HPDE6-E6E7 (cell line): ENCODE results near the gene SIRT7.

Source experiments
- DNase-seq: peaks from one replicate; pipeline ENCODE4 v3.0.0; 2011; ENCODE audit warnings: missing footprints; ENCODE audit errors: extremely low spot score

Gene SIRT7, protein sequence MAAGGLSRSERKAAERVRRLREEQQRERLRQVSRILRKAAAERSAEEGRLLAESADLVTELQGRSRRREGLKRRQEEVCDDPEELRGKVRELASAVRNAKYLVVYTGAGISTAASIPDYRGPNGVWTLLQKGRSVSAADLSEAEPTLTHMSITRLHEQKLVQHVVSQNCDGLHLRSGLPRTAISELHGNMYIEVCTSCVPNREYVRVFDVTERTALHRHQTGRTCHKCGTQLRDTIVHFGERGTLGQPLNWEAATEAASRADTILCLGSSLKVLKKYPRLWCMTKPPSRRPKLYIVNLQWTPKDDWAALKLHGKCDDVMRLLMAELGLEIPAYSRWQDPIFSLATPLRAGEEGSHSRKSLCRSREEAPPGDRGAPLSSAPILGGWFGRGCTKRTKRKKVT

GRCh38 chr17:81917565-81918332 lies at the start of gene SIRT7:
Gene SIRT7 (minus strand): TSS chr17:81918176. CDS start chr17:81918131, 45 bp downstream.
- peak; percentile 78 for DNase-seq

DNA sequence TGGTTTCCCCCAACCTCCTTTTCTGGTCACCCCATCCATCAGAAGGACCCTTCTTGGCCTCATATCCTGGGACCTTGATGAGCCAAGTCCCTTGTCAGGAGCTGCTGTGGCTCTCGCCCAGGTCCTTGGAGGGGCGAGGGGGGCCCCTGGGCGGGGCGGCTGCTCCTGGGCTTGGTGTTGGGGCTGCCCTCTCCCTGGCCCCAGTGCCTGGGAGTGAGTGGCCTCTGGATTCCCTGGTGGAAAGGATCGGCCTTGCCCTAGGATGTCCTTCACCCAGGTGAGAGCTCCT lies 49.2 kb upstream of the SIRT7 start:
- DNase-seq: no peak

DNA sequence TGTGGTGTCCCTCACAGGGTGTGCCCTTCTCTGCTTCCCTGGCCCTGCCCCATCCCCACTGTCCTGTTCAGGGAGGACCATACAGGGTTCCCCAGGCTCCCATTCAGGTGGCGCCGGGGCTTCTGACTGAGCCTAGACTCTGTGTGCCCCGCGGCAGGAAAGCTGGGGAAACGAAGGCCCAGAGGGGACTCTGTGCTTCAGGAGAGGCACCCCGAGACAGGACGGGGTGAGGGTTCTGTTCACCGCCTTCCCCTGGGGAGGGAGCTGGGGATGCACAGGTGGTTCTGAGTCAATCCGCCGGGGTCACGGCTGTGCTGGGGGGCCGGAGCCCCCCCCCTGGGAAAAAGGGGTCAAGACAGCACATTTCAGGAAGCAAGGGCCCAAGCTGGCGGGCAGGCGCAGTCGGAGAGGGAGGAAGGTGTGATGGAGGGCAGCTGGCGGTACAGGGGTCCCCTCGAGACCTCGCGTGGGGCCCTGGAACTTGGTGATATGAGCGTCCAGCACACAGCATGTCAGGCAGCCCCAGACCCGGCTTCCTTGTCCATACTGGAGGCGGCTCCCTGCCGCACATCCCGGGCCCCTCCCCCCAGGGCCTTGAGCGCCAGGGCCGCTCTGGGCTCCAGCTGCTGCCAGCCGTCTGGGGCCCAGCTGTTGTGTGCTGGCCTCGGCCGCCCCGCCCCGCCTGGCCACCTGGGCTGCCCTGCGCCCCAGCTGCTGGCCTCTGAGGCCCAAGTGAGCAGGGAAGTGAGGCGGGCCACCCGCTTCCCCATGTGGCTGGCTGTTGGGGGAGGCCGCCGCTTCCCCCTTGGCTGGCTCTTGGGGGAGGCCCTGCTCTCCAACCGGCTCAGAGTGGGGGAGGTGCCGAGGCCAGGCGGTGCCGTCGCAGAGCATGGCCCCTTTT lies 48.6 kb upstream of the SIRT7 start:
- DNase-seq: no peak

- no peak for DNase-seq
These were observed 46.3 kb upstream of the SIRT7 start for GRCh38 chr17:81964081-81964849.

DNA sequence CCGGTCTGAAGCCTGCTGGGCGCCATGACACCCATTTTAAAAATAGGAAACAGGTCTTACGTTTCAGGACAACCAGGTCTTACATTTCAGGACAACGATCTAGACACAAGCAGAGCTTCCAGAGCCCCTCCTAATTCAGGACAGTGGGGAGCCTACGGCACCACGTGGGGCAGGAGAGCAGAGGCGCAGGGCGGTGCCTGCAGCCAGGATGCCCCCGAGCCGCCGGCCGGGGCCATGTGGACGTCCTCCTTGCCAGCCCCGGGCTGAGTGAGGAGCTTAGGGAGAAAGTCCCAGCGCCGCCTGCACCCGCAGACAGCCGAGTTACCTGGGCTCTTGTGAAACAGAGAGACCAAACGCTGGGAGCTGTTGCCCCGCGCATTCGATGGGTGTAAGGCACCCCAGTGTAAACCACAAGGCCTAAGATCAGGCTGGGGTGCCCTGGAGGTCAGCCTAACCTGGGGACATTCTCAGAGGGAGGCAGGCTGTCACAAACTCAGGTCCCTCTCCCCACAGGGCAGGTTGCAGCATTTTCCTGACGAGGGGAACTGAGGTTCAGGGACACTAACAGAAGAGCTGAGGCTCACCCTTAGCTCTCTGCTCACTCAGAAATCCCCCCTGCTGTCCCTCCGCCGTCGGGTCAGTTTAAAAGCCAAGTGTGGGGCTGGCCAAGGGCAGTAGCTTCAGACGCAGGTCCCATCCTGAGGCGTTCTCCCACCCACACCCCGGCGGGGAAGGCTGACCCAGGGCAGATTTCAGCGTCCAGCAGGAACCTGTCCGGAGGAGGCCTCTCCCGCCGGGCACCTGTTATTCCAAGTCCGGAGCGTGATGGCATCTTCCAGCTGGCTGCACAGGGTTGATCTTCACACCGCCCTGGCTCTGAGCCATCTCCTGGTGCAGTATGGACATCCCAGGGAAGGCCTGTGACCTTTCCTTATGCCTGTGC lies 44.8 kb upstream of the SIRT7 start:
- DNase-seq: no peak

- DNase-seq: no peak
These were observed 43.8 kb upstream of the SIRT7 start for GRCh38 chr17:81961521-81962498.

- no peak for DNase-seq
These were observed 43.1 kb upstream of the SIRT7 start, which contains the start of gene NOTUM for GRCh38 chr17:81961087-81961511. Gene NOTUM (minus strand): TSS chr17:81961187. CDS start chr17:81960909, 278 bp downstream.

- DNase-seq: no peak
These were observed 42.4 kb upstream of the SIRT7 start for GRCh38 chr17:81960130-81960958.

- DNase-seq: no peak
These were observed 41.6 kb upstream of the SIRT7 start for GRCh38 chr17:81959362-81960129.

DNA sequence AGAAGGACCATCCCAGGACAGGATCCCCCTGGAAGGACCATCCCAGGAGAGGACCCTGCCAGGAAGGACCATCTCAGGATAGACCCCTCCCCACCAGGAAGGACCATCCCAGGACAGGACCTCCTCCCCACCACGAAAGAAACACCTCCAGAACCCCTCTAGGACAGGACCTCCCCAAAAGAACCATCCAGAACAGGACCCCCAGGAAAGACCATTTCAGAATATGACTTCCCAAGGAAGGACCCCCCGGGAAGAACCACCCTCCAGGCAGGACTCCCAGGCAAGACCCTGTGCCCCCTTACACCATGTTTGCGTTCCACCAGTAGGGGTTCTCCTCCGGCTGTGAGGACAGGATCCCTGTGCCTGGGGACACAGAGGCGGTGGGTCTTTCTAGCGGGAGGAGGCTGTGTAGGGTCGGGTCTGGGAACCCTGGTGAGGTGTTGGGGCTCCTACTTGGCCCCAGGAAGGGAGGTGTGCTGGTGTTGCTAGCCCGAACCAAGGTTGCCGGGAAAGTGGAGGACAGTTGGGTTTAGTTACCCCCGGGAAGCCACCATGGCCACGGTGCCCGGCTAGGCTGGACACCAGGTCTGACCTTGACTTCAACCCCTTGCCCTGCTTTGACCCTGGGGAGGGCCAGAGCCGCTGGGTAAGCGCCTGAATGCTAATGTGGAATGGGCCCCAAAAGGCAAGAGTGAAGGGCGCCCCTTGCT lies 40.8 kb upstream of the SIRT7 start:
- DNase-seq: no peak

GRCh38 chr17:81957691-81958432 lies 39.9 kb upstream of the SIRT7 start:
- no peak for DNase-seq

- DNase-seq: no peak
These were observed 38.9 kb upstream of the SIRT7 start for GRCh38 chr17:81956607-81957589.

DNA sequence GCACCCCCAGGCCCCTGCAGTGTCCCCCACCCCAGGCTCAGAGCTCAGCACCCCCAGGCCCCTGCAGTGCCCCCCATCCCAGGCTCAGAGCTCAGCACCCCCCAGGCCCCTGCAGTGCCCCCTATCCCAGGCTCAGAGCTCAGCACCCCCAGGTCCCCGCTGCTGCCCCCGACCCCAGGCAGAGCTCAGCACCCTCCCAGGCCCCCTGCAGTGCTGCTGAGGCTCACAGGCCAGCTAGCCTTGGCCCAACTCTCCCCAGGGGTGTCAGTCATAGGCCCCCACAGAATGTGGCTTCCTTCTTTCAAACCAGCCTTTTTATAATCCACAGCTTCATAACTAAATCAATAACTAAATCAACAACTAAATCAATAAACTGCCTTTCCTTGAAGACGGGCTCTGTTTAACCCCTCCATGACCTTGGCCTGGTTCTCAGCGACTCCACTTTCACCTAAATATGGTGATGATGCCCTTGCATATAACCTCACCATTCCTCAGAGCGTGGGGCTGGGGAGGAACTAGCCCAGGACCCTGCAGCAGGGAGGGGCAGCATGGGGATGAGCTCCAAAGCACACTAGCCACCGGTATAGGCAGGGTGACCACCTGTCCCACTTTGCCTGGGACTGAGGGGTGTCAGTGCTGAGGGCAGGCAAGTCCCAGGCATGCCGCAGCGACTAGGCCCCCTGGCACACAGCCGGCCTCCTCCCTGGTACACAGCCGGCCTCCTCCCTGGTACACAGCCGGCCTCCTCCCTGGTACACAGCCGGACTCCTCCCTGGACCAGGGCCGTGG lies 38.0 kb upstream of the SIRT7 start:
- DNase-seq: no peak
